Kidney glomerular epithelial cell (primary cell): ENCODE results near the gene CRTC3.
"Not testable (repeated sequence)": the region's sequence is repeated elsewhere in the genome, so short reads cannot be mapped to it uniquely, and the experiment has no call there.

Source experiments
- DNase-seq: peaks from one replicate; lab custom pipeline; 2025; lab: John Stamatoyannopoulos, UW

CRTC3 gene

DNA sequence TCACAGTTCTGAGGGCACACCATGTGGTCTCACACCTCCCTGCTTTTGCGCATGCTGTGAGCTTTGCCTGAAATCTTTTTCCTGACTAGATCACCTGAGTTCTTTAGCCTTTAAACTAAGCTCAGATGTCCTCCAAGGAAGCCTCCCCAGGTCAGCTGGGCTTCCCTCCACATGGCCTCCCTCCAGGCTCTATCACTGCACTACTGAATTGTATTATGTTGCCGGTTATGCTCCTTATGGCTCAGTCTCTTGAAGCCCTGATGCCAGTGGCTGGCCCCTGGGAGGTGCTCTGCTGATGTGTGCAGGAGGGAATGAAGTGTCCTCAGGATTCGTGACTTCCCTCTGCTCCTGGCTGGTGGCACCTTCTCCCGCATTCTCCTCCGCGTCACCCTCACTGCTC, 94.1 kb downstream of the CRTC3 start:
- no peak for DNase-seq

DNA sequence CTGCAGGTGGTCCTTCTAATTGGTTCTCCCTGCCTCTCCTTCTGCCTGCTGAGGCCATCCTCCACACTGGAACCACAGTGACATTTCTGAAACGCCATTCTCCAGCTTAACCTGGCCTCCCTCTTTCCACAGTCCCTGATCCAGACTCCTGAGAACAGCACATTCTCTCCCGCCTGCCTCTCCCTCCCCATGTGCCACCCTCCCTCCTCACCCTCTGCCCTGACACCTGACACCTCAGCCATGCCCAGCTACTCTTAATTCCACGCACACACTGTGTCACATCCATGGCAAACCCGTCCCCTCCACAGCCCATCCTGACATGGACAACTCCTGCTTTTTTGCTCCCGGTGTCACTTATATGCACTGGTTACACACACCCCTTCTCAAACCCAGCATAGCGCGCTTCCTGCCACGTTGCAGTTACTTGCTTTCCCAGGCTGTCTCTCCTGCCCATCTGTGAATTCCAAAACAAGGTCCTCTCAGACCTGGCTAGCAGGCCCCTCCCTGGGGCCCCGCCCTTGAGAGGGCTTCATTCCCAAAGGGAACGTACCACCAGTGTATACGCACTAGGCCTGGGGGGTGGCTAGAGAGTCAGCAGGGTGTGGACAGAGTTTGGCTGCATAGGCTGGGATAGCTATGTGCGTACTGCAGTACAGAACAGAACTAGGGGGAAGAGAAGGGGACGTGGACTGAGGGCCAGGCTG, 94.7 kb downstream of the CRTC3 start:
- no peak for DNase-seq

- DNase-seq: no peak
These were observed 95.3 kb downstream of the CRTC3 start for GRCh38 chr15:90625037-90625436.

DNA sequence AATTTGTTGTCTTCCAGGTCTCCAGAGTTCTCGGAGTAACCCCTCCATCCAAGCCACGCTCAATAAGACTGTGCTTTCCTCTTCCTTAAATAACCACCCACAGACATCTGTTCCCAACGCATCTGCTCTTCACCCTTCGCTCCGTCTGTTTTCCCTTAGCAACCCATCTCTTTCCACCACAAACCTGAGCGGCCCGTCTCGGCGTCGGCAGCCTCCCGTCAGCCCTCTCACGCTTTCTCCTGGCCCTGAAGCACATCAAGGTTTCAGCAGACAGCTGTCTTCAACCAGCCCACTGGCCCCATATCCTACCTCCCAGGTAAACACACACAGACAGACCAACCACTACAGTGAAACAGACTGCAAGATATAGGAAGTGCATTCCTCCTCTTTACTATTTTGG, 99.5 kb downstream of the CRTC3 start:
- DNase-seq: no peak

- no peak for DNase-seq
These were observed 103.6 kb downstream of the CRTC3 start for GRCh38 chr15:90633360-90633759.

- DNase-seq: not testable (repeated sequence)
These were observed 107.3 kb downstream of the CRTC3 start for GRCh38 chr15:90636993-90637392.

DNA sequence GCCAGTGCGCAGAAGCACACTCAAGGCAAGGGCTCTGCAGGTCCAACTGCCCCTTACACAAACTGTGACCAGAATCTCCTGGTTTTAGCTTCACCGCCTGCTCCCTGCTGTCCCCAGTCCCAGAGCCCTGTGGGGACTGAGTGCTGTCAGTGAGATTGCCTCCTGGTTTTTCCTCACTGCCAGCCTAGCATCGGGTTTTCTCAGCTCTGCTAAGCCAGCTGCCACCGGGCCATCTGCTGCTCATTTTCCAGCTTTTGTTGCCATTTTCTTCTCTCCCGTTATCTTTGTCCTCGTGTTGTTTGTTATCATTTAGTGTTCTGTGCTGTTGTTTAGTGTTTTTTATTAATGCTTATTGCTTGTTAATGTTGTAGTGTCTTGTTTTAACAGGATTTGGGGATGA, 108.0 kb downstream of the CRTC3 start:
- DNase-seq: no peak

- no peak for DNase-seq
These were observed 108.5 kb downstream of the CRTC3 start for GRCh38 chr15:90638201-90638691.

- no peak for DNase-seq
These were observed 109.2 kb downstream of the CRTC3 start for GRCh38 chr15:90638963-90639362.

DNA sequence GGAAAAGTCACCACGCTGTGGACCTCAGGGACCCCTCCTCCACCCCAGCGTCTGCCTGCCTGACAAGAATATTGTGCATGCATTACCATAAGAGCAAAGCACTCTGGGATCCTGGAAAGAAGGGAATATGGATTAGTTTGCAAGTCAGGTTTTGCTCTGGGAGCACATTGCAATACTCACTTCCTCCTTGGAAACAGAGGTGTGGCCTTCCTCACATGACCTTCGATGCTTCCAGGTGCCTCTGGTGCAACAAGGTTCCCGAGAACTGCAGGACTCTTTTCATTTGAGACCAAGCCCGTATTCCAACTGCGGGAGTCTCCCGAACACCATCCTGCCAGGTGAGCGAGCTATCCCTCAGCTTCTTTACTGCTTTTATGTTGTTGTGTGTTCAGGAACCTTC, 111.1 kb downstream of the CRTC3 start:
- DNase-seq: no peak

DNA sequence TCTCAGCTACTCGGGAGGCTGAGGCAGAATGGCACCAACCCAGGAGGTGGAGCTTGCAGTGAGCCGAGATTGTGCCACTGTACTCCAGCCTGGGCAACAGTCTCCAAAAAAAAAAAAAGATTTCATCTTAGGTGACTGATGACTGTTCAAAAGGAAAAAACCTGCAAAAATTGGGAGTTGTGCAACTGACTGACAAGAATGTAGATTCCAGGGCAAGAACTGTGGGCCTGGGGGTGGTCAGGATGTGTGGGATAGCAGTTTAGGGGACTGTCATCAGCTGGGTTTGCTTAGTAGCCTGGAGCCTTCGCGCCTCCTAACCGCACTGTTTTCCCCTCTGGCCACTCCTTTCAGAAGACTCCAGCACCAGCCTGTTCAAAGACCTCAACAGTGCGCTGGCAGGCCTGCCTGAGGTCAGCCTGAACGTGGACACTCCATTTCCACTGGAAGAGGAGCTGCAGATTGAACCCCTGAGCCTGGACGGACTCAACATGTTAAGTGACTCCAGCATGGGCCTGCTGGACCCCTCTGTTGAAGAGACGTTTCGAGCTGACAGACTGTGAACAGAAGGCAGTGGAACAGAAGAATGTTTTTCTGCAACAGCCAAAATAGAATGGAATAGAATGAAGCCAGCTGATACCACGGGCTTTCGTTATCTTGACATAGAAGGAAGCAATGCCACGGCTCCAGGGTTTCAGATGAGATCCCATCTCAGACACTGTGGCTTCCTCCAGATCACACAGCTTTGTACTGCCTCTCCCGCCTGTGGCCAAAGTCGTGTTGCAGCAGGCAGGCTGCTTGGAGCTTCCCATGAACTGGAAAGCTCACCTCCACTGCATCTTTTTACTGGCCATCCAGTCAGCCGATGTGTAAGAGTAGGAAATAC, 112.1 kb downstream of the CRTC3 start:
- no peak for DNase-seq

GRCh38 chr15:90642464-90643300, 113.0 kb downstream of the CRTC3 start:
- DNase-seq: no peak

DNA sequence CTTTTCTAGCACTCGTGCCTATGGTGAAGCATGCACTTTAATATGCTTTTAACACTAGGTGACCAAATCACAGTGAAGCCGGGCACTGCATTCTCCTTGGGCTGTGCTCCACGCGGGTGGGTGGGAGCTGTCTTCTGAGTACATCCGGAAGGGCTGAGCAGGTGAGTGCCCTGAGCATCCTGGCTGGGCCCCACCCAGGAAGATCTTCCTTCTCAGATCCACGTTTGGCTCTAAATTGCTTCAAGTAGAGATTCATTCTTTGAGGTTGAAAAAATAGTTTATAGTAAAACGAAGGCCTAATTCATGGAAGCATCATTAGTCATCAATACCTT, 113.5 kb downstream of the CRTC3 start:
- no peak for DNase-seq

- DNase-seq: no peak
These were observed 114.8 kb downstream of the CRTC3 start for GRCh38 chr15:90644526-90644925.

DNA sequence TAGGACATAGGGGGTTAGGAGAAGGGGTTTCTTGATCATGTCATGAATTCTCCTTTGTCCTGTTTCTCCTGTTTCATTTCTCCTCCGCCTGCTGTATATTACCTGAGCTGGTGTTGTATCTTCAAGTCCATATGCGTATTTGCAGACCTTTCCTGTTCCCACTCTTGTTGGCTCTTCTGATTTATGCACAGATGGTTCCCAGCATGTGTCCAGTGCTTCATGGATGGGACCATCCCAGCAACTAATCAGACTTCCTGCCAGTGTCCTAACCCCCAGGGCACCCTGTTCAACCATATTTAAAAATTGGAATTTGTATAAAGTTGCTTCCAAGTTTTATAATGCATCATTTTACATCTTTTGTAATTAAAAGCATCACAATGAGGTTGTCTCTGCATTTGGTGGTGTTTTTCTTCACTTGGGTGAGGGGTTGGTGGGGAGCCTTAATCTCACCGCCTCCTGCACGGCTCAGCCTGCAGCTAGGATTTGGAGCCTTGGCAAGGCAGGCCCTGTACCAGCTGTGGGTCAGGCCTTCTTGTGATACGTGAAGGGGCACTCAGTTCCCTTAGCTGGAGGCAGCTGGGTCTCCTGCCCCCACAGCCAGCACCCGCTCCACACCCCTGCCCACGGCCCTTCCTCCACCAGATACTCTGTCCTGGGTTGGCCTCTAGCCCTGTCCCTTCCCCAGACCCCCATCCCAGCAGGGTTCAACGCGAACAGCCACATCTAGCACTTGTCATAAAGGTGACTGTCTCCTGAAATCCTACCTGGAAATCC, 115.4 kb downstream of the CRTC3 start:
- DNase-seq: no peak

GRCh38 chr15:90645873-90646575, 116.3 kb downstream of the CRTC3 start:
- DNase-seq: no peak

- no peak for DNase-seq
These were observed 117.1 kb downstream of the CRTC3 start for GRCh38 chr15:90646662-90647305.

DNA sequence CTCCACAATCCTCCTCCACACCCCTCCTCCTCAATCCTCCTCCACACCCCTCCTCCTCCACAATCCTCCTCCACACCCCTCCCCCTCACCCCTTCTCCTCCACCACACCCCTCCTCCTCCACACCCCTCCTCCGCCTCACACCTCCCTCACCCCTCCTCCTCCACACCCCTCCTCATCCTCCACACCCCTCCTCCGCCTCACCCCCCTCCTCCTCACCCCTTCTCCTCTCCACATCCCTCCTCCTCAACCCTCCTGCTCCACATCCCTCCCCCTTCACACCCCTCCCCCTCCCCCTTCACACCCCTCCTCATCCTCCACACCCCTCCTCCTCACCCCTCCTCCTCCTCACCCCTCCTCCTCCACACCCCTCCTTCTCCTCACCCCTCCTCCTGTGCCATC, 117.6 kb downstream of the CRTC3 start:
- DNase-seq: no peak

- peak; percentile 11 for DNase-seq
These were observed 118.7 kb downstream of the CRTC3 start for GRCh38 chr15:90648137-90649070.
